Glutamatergic neuron (in vitro differentiated cells): Measurements from ENCODE around the gene ZNF132. TPM values are rescaled to one million over a fixed set of nuclear protein-coding genes. Genes with fewer than 3 reads are reported as not detected.

Experiments
- DNase-seq: peaks from one replicate; pipeline ENCODE4 v3.0.0; 2022
- H3K27ac Mint-ChIP-seq: one replicate; pipeline ENCODE4 v1.8.0; 2020; ENCODE audit warnings: mild to moderate bottlenecking, mixed read lengths, inconsistent platforms; ENCODE audit not compliant: unreplicated experiment
- H3K27me3 Mint-ChIP-seq: one replicate; pipeline ENCODE4 v1.8.0; 2020; ENCODE audit warnings: mild to moderate bottlenecking, moderate library complexity, mixed read lengths, inconsistent platforms; ENCODE audit not compliant: unreplicated experiment
- H3K36me3 Mint-ChIP-seq: one replicate; pipeline ENCODE4 v1.8.0; 2020; ENCODE audit warnings: mild to moderate bottlenecking, mixed read lengths, inconsistent platforms; ENCODE audit not compliant: unreplicated experiment
- H3K4me1 Mint-ChIP-seq: one replicate; pipeline ENCODE4 v1.8.0; 2020; ENCODE audit warnings: mild to moderate bottlenecking, low read depth, mixed read lengths, inconsistent platforms; ENCODE audit not compliant: unreplicated experiment
- H3K4me3 Mint-ChIP-seq: one replicate; pipeline ENCODE4 v1.8.0; 2020; ENCODE audit warnings: mild to moderate bottlenecking, mixed read lengths, inconsistent platforms; ENCODE audit not compliant: unreplicated experiment
- H3K9me3 Mint-ChIP-seq: one replicate; pipeline ENCODE4 v1.8.0; 2020; ENCODE audit warnings: mild to moderate bottlenecking, moderate library complexity, mixed read lengths, inconsistent platforms; ENCODE audit not compliant: unreplicated experiment
- total RNA-seq: library from RNA; stranded (reverse); fragmentation: NEBNext Ultra II Directional; extraction: Animal tissue kit (Norgen Biotek cat#: 25700); gene quantifications from one replicate; pipeline ENCODE4 v1.2.1, GENCODE V29; 2021; ENCODE audit not compliant: unreplicated experiment
- TF ChIP-seq, protein P1 (sequence below): fragments of 200-600 bp; sonication (generic); IDR thresholded peaks from one replicate; pipeline ENCODE4 v1.5.0; 2021; ENCODE audit not compliant: partially characterized antibody, unreplicated experiment

Gene ZNF132
- total RNA-seq, 1 donor from 2014 or later = 4.9 TPM

DNA sequence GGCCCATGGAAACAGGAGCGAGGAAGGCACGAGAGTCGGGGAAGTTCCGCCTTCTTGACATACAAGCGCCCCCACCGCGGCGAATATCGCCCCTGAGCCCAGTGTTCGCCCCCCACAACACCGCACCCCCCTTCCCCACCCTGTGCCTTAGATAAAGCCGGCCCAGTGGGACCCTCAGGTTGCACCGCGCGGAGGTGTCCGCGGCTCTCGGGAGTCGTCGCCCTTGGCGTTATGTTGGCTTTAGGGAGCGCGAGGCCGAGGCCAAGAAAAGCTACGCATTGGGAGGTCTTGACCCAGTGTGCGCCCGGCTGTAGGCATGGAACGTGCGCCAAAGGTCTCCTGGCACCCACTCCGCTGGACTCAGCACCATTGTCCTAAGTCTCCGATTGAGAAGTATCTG lies 603 bp upstream of the ZNF132 start:
- H3K9me3 Mint-ChIP-seq = peaks cover 28% of the 10 kb centered on the region

GRCh38 chr19:58434217-58434616 lies 5.7 kb downstream of the ZNF132 start:
- H3K4me1 Mint-ChIP-seq = no peaks in the 10 kb centered on the region
- peaks cover 85% of the 10 kb centered on the region for H3K36me3 Mint-ChIP-seq
- H3K9me3 Mint-ChIP-seq = peaks cover 38% of the 10 kb centered on the region
- H3K27ac Mint-ChIP-seq = no peak overlapping the region
- TF ChIP-seq, protein P1, sequence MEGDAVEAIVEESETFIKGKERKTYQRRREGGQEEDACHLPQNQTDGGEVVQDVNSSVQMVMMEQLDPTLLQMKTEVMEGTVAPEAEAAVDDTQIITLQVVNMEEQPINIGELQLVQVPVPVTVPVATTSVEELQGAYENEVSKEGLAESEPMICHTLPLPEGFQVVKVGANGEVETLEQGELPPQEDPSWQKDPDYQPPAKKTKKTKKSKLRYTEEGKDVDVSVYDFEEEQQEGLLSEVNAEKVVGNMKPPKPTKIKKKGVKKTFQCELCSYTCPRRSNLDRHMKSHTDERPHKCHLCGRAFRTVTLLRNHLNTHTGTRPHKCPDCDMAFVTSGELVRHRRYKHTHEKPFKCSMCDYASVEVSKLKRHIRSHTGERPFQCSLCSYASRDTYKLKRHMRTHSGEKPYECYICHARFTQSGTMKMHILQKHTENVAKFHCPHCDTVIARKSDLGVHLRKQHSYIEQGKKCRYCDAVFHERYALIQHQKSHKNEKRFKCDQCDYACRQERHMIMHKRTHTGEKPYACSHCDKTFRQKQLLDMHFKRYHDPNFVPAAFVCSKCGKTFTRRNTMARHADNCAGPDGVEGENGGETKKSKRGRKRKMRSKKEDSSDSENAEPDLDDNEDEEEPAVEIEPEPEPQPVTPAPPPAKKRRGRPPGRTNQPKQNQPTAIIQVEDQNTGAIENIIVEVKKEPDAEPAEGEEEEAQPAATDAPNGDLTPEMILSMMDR = no peak
- DNase-seq = no peak
- H3K4me3 Mint-ChIP-seq = no peak overlapping the region
- peaks cover 14% of the 10 kb centered on the region for H3K27me3 Mint-ChIP-seq

More for the DNA sequence above, 603 bp upstream of the ZNF132 start:
- Mint-ChIP-seq H3K27me3 (peaks cover 15% of the 10 kb centered on the region), H3K27ac (peak overlapping the region; percentile 78), H3K4me1 (peaks cover 4% of the 10 kb centered on the region), H3K4me3 (peak overlapping the region; percentile 96), H3K36me3 (peaks cover 47% of the 10 kb centered on the region)
- DNase-seq = no peak
- TF ChIP-seq, protein P1 = no peak

- DNase-seq = no peak
- no peak overlapping the region for H3K27ac Mint-ChIP-seq
- H3K36me3 Mint-ChIP-seq = peaks cover 46% of the 10 kb centered on the region
- TF ChIP-seq, protein P1 = no peak
- no peaks in the 10 kb centered on the region for H3K4me1 Mint-ChIP-seq
- no peak overlapping the region for H3K4me3 Mint-ChIP-seq
- H3K27me3 Mint-ChIP-seq = peaks cover 5% of the 10 kb centered on the region
- H3K9me3 Mint-ChIP-seq = peaks cover 28% of the 10 kb centered on the region
Measured at GRCh38 chr19:58429745-58430144, 10.2 kb downstream of the ZNF132 start.

DNA sequence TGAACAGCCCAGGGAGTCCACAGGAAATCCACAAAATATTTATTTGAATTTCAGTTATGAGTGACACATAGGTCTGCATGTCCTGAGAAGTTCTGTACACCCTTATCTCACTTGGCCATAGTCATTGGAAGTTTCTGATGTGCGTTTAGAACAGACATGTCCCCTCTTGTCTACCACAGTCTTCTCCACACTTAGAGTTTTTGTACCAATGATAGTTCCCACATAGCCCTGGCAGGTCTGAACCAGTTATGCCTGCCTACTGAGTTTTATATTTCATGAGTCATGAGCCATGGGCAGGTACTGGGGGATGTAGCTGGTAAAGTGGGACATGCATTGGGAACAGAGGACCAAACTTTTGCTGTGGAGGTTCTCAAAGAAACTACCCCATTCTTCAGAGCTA lies 11.3 kb downstream of the ZNF132 start:
- no peak overlapping the region for H3K27ac Mint-ChIP-seq
- no peak overlapping the region for H3K4me3 Mint-ChIP-seq
- H3K9me3 Mint-ChIP-seq = peaks cover 23% of the 10 kb centered on the region
- H3K27me3 Mint-ChIP-seq = peaks cover 5% of the 10 kb centered on the region
- H3K36me3 Mint-ChIP-seq = peaks cover 36% of the 10 kb centered on the region
- DNase-seq = no peak
- H3K4me1 Mint-ChIP-seq = no peaks in the 10 kb centered on the region
- TF ChIP-seq, protein P1 = no peak

DNA sequence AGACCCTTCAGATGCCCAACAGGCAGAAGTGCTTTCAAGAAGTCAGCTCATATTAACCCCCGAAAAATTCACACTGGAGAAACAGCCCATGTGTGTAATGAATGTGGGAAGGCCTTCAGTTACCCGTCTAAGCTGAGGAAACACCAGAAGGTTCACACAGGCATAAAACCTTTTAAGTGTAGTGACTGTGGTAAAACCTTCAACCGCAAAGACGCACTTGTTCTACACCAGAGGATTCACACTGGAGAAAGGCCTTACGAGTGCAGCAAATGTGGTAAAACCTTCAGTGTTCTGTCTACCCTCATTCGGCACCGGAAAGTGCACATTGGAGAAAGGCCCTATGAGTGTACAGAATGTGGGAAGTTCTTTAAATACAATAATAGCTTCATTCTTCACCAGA lies 22.9 kb downstream of the ZNF132 start:
- Mint-ChIP-seq H3K4me1 (no peaks in the 10 kb centered on the region), H3K4me3 (no peak overlapping the region), H3K36me3 (peaks cover 14% of the 10 kb centered on the region), H3K27me3 (no peaks in the 10 kb centered on the region), H3K27ac (no peak overlapping the region), H3K9me3 (peaks cover 1% of the 10 kb centered on the region)
- DNase-seq = no peak
- TF ChIP-seq, protein P1 = no peak
